H1 (cell line): Measurements from ENCODE around the gene GRIA1. TPM values are rescaled to one million over a fixed set of nuclear protein-coding genes. Genes with fewer than 3 reads are reported as not detected.

Experiments used
- CTCF ChIA-PET: fragments of 300-600 bp; sonication (Branson Sonifier 250); formaldehyde crosslinking; loops from one replicate; lab custom pipeline; 2021; ENCODE audit not compliant: partially characterized antibody; lab: Charles Lee
- POLR2A ChIA-PET: fragments of 300-600 bp; sonication (Branson Sonifier 250); formaldehyde crosslinking; loops from one replicate; lab custom pipeline; 2021; ENCODE audit warnings: inconsistent platforms; ENCODE audit not compliant: partially characterized antibody; lab: Charles Lee
- DNase-seq, 2 experiments: peaks; one replicate each; pipeline versions ENCODE4 v3.0.0 to v3.0.0-alpha.2; 2010 to 2022; ENCODE audit warnings: low spot score in 2 of 2, low read depth in 1 of 2, mixed read lengths in 1 of 2
- FAIRE-seq: peaks from 2 replicates; lab custom pipeline; 2011; peaks lifted over from hg19 to GRCh38; lab: Jason Lieb, UNC
- H2AFZ ChIP-seq: 2 replicates; pipeline ENCODE4 v1.8.1; 2012; ENCODE audit warnings: low read length, inconsistent platforms
- H2AK5ac ChIP-seq: 2 replicates; pipeline ENCODE4 v1.6.1; 2013; ENCODE audit warnings: low read depth, low read length
- H2BK120ac ChIP-seq: replicated peaks from 2 replicates; pipeline ENCODE3; 2013; ENCODE audit warnings: low read depth, low read length, inconsistent platforms
- H2BK12ac ChIP-seq: 2 replicates; pipeline ENCODE4 v1.6.1; 2013; ENCODE audit warnings: low read depth, low read length
- H2BK15ac ChIP-seq: 2 replicates; pipeline ENCODE4 v1.6.1; 2013; ENCODE audit warnings: low read length
- H2BK20ac ChIP-seq: 2 replicates; pipeline ENCODE4 v1.6.1; 2013; ENCODE audit warnings: low read length
- H2BK5ac ChIP-seq: 2 replicates; pipeline ENCODE4 v1.6.1; 2013; ENCODE audit warnings: low read depth, low read length
- H3K14ac ChIP-seq: 2 replicates; pipeline ENCODE4 v1.6.1; 2013; ENCODE audit warnings: inconsistent platforms; ENCODE audit not compliant: insufficient read length
- H3K18ac ChIP-seq: 2 replicates; pipeline ENCODE4 v1.6.1; 2013; ENCODE audit warnings: low read length; ENCODE audit errors: extremely low read depth
- H3K23ac ChIP-seq: 2 replicates; pipeline ENCODE4 v1.6.1; 2013; ENCODE audit warnings: inconsistent platforms; ENCODE audit not compliant: insufficient read length
- H3K23me2 ChIP-seq: 2 replicates; pipeline ENCODE4 v1.6.1; 2013; ENCODE audit warnings: low read depth, low read length
- H3K27ac ChIP-seq: 2 replicates; pipeline ENCODE4 v1.6.1; 2011; ENCODE audit warnings: low read depth, low read length, inconsistent platforms
- H3K27me3 ChIP-seq, 4 experiments: replicated peaks in 1 of 4; 1 replicate in 1 of 4; 2 replicates in 3 of 4; pipeline versions ENCODE4 v1.6.1 to v1.8.1; 2011 to 2013; ENCODE audit warnings: low read length in 3 of 4, mild to moderate bottlenecking in 3 of 4, inconsistent platforms in 2 of 4, mixed read lengths in 2 of 4, moderate library complexity in 1 of 4; ENCODE audit not compliant: control insufficient read depth in 3 of 4, insufficient read depth in 3 of 4; ENCODE audit errors: extremely low read depth in 1 of 4
- H3K36me3 ChIP-seq, 4 experiments: 2 replicates each; pipeline versions ENCODE4 v1.6.1 to v1.8.1; 2011 to 2013; ENCODE audit warnings: mild to moderate bottlenecking in 4 of 4, low read length in 3 of 4, moderate library complexity in 2 of 4, control low read depth in 1 of 4, inconsistent platforms in 1 of 4; ENCODE audit not compliant: insufficient read depth in 4 of 4, control insufficient read depth in 2 of 4
- H3K4ac ChIP-seq: replicated peaks from 2 replicates; pipeline ENCODE3; 2013; ENCODE audit warnings: low read length, low read depth, mixed read lengths, inconsistent platforms; ENCODE audit not compliant: insufficient read length
- H3K4me1 ChIP-seq, 4 experiments: replicated peaks in 1 of 4; 1 replicate in 1 of 4; 2 replicates in 3 of 4; pipeline versions ENCODE4 v1.6.1 to v1.8.1; 2011 to 2013; ENCODE audit warnings: low read length in 3 of 4, inconsistent platforms in 2 of 4, mixed read lengths in 1 of 4; ENCODE audit not compliant: insufficient read depth in 4 of 4, control insufficient read depth in 3 of 4
- H3K4me2 ChIP-seq, 2 experiments: 2 replicates each; pipeline versions ENCODE4 v1.6.1 to v1.8.1; 2011 to 2013; ENCODE audit warnings: low read depth in 2 of 2, low read length in 2 of 2, control low read depth in 1 of 2, inconsistent platforms in 1 of 2, mild to moderate bottlenecking in 1 of 2; ENCODE audit not compliant: insufficient read depth in 1 of 2
- H3K4me3 ChIP-seq, 4 experiments: fragments of 200-600, 300-600 bp in 1 of 4; sonication (generic), shearing (Covaris generic), sonication (Bioruptor Twin) in 1 of 4; 2 replicates each; pipeline versions ENCODE4 v1.5.1 to v1.8.1; 2011 to 2016; ENCODE audit warnings: low read length in 4 of 4, low read depth in 3 of 4, control low read depth in 2 of 4, inconsistent platforms in 2 of 4, mild to moderate bottlenecking in 2 of 4, mixed read lengths in 1 of 4, moderate library complexity in 1 of 4; ENCODE audit not compliant: insufficient read depth in 2 of 4; ENCODE audit errors: extremely low read depth in 1 of 4
- H3K56ac ChIP-seq: replicated peaks from 2 replicates; pipeline ENCODE3; 2013; ENCODE audit warnings: low read depth, mild to moderate bottlenecking, mixed read lengths, low read length, inconsistent platforms; ENCODE audit not compliant: insufficient read length
- H3K79me1 ChIP-seq: 2 replicates; pipeline ENCODE4 v1.6.1; 2013; ENCODE audit warnings: low read depth, low read length, control low read depth
- H3K79me2 ChIP-seq, 2 experiments: 2 replicates each; pipeline versions ENCODE4 v1.6.1 to v1.8.1; 2012 to 2013; ENCODE audit warnings: low read length in 2 of 2, mild to moderate bottlenecking in 2 of 2, inconsistent platforms in 1 of 2; ENCODE audit not compliant: insufficient read depth in 2 of 2, control insufficient read depth in 1 of 2
- H3K9ac ChIP-seq, 4 experiments: replicated peaks in 1 of 4; 1 replicate in 1 of 4; 2 replicates in 3 of 4; pipeline versions ENCODE4 v1.6.1 to v1.8.1; 2011 to 2013; ENCODE audit warnings: low read depth in 3 of 4, low read length in 3 of 4, control low read depth in 2 of 4, mild to moderate bottlenecking in 2 of 4, moderate library complexity in 2 of 4, inconsistent platforms in 1 of 4; ENCODE audit errors: extremely low read depth in 1 of 4
- H3K9me3 ChIP-seq, 2 experiments: 2 replicates each; pipeline versions ENCODE4 v1.6.1 to v1.8.1; 2012 to 2013; ENCODE audit warnings: mild to moderate bottlenecking in 2 of 2, moderate library complexity in 2 of 2, control low read depth in 1 of 2, inconsistent platforms in 1 of 2, low read depth in 1 of 2, low read length in 1 of 2, mixed read lengths in 1 of 2; ENCODE audit not compliant: insufficient read depth in 2 of 2
- H4K20me1 ChIP-seq, 2 experiments: replicated peaks in 1 of 2; 2 replicates each; pipeline versions ENCODE3 to v1.8.1; 2011 to 2013; ENCODE audit warnings: inconsistent platforms in 2 of 2, low read length in 2 of 2, mild to moderate bottlenecking in 1 of 2; ENCODE audit not compliant: insufficient read depth in 2 of 2, control insufficient read depth in 1 of 2
- H4K5ac ChIP-seq: 2 replicates; pipeline ENCODE4 v1.6.1; 2013; ENCODE audit warnings: low read length, low read depth, mixed read lengths, inconsistent platforms; ENCODE audit not compliant: insufficient read length
- H4K8ac ChIP-seq: 2 replicates; pipeline ENCODE4 v1.8.0; 2013; ENCODE audit warnings: mild to moderate bottlenecking, moderate library complexity, low read length, inconsistent platforms; ENCODE audit not compliant: insufficient read depth; ENCODE audit errors: extremely low read depth
- H4K91ac ChIP-seq: replicated peaks from 2 replicates; pipeline ENCODE3; 2013; ENCODE audit warnings: low read length, mixed read lengths, inconsistent platforms; ENCODE audit not compliant: insufficient read length
- SUZ12 ChIP-seq: fragments of 200-600 bp; sonication (generic); IDR thresholded peaks from 2 replicates; pipeline ENCODE4 v1.6.1; 2012; ENCODE audit warnings: mild to moderate bottlenecking, inconsistent platforms, low read length, moderate library complexity, mixed read lengths
- WGBS, 2 experiments: shearing (Covaris generic) in 1 of 2; methylation state at CpG; one replicate each; pipeline versions ENCODE4 v1.1.6 to v1.1.7; 2013 to 2015; ENCODE audit warnings: low lambda C conversion rate in 2 of 2, mixed read lengths in 2 of 2, inconsistent platforms in 1 of 2, low coverage in 1 of 2, missing lambda C conversion rate in 1 of 2; ENCODE audit not compliant: insufficient replicate concordance in 2 of 2, insufficient coverage in 1 of 2, insufficient read length in 1 of 2; ENCODE audit errors: extremely low coverage in 1 of 2, missing lambda C conversion rate in 1 of 2; 5-methylcytosine and 5-hydroxymethylcytosine counted together
- polyA plus RNA-seq, 7 experiments: library from polyadenylated mRNA; depleted of rRNA in 3 of 7; stranded (reverse) in 5 of 7; unstranded in 2 of 7; fragments of >200 nt in 5 of 7; fragments of 200-250 nt in 2 of 7; gene quantifications; 1 replicate in 5 of 7; 2 replicates in 1 of 7; 4 replicates in 1 of 7; pipeline versions ENCODE4 v1.2.1 to v1.2.3, GENCODE V29; 2011 to 2013; ENCODE audit warnings: missing spikeins in 2 of 7, mixed read lengths in 2 of 7
- total RNA-seq: library from RNA; stranded (reverse); fragmentation: NEBNext Ultra II Directional; extraction: Animal tissue kit (Norgen Biotek cat#: 25700); gene quantifications from 2 replicates; pipeline ENCODE4 v1.2.1, GENCODE V29; 2021

The GRIA1 gene
- total and polyA plus RNA-seq, 2 of the 8 experiments (the other 6 are each of a cell fraction or from before 2014, with no cell fraction given) = 0.97 to 2.5 TPM

DNA sequence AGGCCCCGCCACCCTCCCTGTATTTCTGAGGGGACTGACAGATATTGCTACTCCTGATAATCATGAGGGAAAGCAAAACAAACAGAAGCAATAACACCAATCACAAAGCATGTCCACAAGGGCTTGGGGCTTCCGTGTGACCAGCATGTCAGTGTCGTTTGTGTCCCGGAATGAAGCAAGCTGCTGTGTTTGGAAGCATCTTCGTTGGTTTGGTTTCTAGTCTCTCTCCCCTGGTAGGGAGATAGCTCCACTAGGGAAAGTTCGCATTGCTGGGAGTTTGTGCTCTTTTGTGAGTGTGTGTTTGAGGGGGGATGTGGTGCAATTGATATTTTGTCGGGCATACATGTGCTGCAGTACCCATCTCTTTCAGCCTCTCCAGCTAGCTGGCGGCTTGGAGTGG lies 1.4 kb downstream of the GRIA1 start:
- Histone ChIP-seq H3K14ac (no peak overlapping the region), H3K9ac (no peak overlapping the region), H3K9me3 (no peaks in the 10 kb centered on the region), H3K27me3 (peaks cover 0 to 13% (median 4%) of the 10 kb centered on the region in 4 experiments; a peak in 4 of 7 replicates), H3K79me2 (no peaks in the 10 kb centered on the region), H2AK5ac (no peak overlapping the region), H3K79me1 (no peaks in the 10 kb centered on the region), H3K27ac (no peak overlapping the region), H3K4me1 (peaks cover 0 to 12% (median 8%) of the 10 kb centered on the region in 4 experiments; a peak in 6 of 7 replicates), H4K20me1 (no peaks in the 10 kb centered on the region), H3K36me3 (no peaks in the 10 kb centered on the region), H3K18ac (peak overlapping the region; percentile 48; the same call in 1 of the 2 replicates), H3K4ac (no peak overlapping the region), H3K23me2 (peaks cover 14% of the 10 kb centered on the region), H3K23ac (no peak overlapping the region), H4K8ac (no peak overlapping the region), H3K56ac (no peak overlapping the region), H2BK5ac (no peak overlapping the region), H4K5ac (no peak overlapping the region), H2BK12ac (no peak overlapping the region), H3K4me2 (peak overlapping the region; percentile 25 to 98), H3K4me3 (peak overlapping the region in 2 of 4 experiments; percentile 53 to 61; a peak in 3 of 8 replicates), H4K91ac (no peak overlapping the region), H2BK20ac (no peak overlapping the region), H2BK15ac (no peak overlapping the region), H2BK120ac (no peak overlapping the region), H2AFZ (peak overlapping the region; percentile 86; the same call in 1 of the 2 replicates)
- CTCF ChIA-PET = no interaction called here
- DNase-seq (no peak), FAIRE-seq (no peak)
- 82% methylated on average over 8 of the region's 8 CpGs; no CpG with 5 or more reads in 1 of the 2 experiments for WGBS, 2 experiments
- POLR2A ChIA-PET = no interaction called here
- TF ChIP-seq SUZ12 = no peak
